Subcutaneous adipose tissue (tissue), 4 donors: ENCODE measurements around the gene MAP3K10. TPM values are rescaled to one million over a fixed set of nuclear protein-coding genes. Genes with fewer than 3 reads are reported as not detected.

Experiments
- total RNA-seq, 4 donors: library from RNA; depleted of rRNA; stranded (reverse); fragments of >200 nt; gene quantifications; one replicate each; pipeline ENCODE4 v1.1.0, GENCODE V29; 2016
- TF ChIP-seq, protein P1 (sequence below): fragments of 450-650 bp; IDR thresholded peaks from one replicate; pipeline ENCODE4 v1.5.1; 2016; ENCODE audit warnings: low read depth, mild to moderate bottlenecking, control low read depth, antibody characterized with exemption, moderate library complexity

Gene MAP3K10
- total RNA-seq, 4 donors from 2014 or later: 1.5 to 13.9 (median 4.1) TPM

DNA sequence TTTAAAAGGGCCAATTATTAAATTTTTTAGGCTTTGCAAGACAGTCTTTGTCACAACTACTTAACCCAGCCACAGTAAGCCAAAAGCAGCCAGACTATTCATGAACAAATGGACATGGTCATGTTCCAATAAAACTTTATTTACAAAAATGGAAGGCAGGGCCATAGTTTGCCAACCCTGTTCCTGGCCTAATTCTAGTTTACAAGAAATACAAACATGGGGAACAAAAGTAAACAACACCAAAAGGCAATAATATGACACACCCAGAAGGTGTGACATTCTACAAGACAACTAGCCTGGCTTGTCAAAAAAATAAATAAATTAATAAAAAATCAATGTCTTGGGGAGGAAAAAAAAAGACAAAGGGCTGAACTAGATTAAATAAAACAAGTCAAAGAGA is 60.0 kb downstream of the MAP3K10 start:
- TF ChIP-seq, protein P1, sequence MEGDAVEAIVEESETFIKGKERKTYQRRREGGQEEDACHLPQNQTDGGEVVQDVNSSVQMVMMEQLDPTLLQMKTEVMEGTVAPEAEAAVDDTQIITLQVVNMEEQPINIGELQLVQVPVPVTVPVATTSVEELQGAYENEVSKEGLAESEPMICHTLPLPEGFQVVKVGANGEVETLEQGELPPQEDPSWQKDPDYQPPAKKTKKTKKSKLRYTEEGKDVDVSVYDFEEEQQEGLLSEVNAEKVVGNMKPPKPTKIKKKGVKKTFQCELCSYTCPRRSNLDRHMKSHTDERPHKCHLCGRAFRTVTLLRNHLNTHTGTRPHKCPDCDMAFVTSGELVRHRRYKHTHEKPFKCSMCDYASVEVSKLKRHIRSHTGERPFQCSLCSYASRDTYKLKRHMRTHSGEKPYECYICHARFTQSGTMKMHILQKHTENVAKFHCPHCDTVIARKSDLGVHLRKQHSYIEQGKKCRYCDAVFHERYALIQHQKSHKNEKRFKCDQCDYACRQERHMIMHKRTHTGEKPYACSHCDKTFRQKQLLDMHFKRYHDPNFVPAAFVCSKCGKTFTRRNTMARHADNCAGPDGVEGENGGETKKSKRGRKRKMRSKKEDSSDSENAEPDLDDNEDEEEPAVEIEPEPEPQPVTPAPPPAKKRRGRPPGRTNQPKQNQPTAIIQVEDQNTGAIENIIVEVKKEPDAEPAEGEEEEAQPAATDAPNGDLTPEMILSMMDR: no peak

DNA sequence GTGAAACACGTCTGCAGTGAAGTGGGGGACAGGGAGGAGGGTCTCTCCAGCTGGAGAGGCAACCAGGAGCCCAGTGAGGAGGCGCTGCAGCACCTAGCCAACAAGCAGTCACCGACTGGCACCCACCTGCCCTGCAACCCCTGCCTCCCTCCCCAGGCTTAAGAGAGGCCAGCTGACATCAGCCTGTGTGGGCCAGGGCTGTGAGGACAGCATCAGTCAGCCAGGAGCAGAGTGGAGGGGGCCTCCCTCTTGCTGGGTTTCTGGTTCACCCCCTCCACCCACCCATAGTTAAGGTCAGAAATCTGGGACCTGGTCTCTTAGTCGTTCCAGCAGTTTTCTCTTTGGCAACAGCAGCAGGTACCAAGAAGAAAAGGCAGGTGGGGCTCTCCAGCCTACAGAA is 60.8 kb downstream of the MAP3K10 start:
- TF ChIP-seq, protein P1: no peak

DNA sequence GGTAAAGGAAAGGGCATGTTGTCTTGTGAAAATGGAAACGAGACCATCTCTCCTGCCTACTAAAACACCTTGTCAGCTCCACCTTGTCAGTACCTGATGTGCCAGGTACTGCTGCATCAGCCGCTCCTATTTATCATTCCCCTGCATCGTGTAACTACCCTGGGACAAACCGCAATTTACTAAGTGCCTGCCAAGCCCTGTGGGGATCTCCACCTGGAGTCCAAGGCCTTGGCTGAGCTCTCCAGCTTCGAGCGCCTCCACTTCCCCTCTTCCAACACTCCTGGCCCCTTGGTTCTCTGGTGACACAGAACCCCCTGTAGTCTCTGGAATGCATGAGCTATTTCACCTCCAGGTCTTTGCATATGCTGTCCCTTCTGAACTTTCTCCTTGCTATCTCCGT is 61.2 kb downstream of the MAP3K10 start:
- TF ChIP-seq, protein P1: no peak

DNA sequence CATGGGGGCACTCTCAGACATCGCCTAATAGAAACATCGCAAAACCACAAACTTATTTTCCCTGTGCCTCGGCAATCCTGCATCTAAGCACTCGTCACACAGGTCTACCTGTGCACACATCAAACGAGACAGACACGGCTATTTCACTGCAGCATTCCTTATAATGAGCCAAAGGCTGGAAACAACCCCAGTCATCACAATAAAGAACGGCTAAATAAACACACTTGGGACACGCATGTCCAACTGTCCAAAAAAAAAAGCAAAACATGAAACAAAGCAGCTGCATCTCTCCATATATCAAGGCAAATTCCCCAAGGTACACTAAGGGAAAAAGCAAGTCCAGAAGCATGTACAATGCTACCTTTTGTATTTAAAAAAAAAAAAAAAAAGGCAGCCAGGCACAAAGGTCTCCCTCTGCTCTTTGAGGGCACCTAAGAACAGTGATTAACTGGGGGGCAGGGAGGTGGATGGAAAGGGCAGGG is 62.4 kb downstream of the MAP3K10 start:
- TF ChIP-seq, protein P1: no peak

DNA sequence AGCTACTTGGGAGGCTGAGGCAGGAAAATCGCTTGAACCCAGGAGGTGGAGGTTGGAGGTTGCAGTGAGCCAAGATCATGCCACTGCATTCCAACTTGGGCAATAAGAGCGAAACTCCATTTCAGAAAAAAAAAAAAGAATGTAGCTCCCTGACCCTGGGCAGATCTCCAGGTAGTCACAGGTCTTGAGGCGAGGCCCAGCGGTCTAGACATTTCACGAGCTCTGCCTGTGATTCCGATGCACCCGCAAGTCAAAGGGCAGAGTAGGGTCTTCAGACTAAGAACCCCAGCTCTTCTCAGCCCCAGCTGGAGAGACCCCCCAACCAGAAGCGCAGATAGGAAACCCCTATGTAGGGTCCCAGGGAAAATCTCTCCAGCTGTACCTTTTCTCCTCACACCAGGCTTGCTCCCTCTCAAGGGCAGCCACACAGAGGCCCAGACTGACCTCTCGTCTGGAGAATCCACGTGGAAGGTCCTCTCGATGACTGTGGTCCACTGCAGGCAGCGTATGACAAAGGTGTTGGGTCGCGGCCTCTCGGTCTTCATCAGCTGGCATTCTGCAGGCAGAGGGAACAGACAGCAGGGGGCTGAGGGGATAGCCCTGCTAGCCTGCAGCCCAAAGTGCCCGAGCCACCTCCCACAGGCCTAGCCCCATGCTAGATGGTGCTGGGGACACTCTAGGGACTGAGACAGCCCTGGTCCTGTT is 63.6 kb downstream of the MAP3K10 start:
- TF ChIP-seq, protein P1: no peak

DNA sequence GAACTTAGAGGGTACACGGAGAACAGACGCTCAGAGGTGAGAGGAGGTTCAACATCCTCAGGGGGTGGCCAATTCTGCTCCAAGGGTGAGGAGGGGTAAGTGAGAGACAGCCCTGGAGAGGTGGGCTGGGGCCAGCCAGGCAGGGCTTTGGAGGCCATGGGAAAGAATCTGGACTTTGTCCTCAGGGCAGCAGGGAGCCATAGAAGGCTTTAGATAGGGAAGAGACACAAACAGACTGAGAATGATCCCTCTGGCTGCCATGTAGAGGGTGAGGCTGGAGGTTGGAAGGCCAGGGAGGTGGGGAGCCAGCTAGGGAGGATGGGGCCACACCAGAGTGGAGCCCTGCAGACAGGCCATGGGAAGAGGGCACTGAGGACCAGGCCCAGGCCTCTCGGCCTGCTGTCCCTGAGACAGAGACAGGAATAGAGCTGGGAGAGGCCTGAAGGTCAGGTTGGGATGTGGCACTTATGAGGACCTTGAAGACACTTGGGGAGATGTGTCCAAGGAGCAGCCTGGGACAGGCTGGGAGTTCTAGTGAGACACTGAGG is 64.5 kb downstream of the MAP3K10 start:
- TF ChIP-seq, protein P1: no peak

DNA sequence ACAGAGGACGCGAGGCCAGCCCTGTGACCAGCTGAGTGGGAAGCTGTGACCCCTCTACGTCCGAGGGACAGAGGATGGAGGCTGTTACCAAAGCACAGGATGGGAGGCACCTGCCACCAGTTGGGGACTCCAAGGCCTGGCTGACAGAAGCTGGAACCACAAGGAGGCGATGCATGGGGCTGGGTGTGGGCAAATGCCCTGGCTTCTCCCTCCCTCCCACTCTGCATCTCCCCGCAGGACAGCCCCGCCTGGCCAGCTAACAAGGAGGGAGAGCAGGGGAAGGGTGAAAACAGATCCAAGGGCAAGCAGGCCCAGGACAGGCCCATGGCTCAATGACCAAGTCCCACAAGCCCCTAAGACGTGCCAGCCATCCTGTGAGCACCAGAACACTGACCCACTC is 65.3 kb downstream of the MAP3K10 start:
- TF ChIP-seq, protein P1: no peak
